HUDEP-2 (cell line): ENCODE data around the gene TPX2.
A peak's percentile ranks its signal among the peaks of the same experiment; 100 is the strongest.

ENCODE experiments used
- DNase-seq, 76 experiments: peaks; one replicate each; lab custom pipeline; 2025; ENCODE audit not compliant: unreplicated experiment in 76 of 76; lab: John Stamatoyannopoulos, UW

TPX2 gene, protein sequence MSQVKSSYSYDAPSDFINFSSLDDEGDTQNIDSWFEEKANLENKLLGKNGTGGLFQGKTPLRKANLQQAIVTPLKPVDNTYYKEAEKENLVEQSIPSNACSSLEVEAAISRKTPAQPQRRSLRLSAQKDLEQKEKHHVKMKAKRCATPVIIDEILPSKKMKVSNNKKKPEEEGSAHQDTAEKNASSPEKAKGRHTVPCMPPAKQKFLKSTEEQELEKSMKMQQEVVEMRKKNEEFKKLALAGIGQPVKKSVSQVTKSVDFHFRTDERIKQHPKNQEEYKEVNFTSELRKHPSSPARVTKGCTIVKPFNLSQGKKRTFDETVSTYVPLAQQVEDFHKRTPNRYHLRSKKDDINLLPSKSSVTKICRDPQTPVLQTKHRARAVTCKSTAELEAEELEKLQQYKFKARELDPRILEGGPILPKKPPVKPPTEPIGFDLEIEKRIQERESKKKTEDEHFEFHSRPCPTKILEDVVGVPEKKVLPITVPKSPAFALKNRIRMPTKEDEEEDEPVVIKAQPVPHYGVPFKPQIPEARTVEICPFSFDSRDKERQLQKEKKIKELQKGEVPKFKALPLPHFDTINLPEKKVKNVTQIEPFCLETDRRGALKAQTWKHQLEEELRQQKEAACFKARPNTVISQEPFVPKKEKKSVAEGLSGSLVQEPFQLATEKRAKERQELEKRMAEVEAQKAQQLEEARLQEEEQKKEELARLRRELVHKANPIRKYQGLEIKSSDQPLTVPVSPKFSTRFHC

DNA sequence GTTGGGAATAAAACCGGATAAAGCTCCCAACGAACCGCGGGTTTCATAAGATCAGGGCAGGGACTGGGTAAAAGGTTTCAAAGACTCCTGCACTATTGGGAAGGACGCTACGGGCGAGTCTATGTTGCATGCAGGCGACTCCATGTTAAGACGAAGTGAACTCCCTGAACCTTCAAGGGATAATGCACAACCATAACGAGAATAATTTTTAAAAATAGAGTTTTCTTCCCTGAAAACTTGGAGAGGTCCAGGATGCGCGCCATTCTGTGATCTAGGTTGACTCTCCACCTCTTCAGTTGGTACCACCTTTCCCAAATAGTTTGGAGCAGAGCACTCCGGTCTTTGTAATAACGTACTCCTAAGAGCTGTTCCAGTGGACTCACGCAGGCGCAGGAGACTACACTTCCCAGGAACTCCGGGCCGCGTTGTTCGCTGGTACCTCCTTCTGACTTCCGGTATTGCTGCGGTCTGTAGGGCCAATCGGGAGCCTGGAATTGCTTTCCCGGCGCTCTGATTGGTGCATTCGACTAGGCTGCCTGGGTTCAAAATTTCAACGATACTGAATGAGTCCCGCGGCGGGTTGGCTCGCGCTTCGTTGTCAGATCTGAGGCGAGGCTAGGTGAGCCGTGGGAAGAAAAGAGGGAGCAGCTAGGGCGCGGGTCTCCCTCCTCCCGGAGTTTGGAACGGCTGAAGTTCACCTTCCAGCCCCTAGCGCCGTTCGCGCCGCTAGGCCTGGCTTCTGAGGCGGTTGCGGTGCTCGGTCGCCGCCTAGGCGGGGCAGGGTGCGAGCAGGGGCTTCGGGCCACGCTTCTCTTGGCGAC is at the start of gene TPX2:
TSS of gene TPX2 (plus strand) at position 562 of the 821 bp plus-strand sequence. CDS start 18,187 bp downstream, outside the sequence.
- peak in 74 of 76 experiments; percentile 31 to 98 (median 90) for DNase-seq

DNA sequence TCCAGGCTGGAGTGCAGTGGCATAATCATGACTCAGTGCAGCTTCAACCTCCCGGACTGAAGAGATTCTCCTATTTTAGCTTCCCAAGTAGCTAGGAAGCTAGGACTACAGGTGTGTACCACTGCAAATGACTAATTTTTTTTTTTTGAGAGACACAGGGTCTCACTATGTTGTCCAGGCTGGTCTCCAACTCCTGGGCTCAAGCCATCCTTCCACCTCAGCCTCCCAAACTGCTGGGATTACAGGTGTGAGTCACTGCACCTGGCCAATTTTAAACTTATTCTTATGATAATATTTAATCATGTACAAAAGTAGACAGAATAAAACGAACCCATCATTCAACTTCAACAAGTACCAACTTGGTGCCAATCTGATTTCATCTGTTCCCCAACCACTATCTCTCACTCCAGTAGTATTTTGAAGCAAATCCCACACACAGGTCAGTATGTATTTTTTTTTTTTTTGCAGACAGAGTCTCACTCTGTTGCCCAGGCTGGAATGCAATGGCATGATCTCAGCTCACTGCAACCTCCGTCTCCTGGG is 48.9 kb upstream of the TPX2 start:
- peak in 3 of 76 experiments; percentile 14 to 36 (median 27) for DNase-seq

GRCh38 chr20:31691646-31692275 is 47.3 kb upstream of the TPX2 start:
- DNase-seq, result no peak

- no peak for DNase-seq
These were observed 45.7 kb upstream of the TPX2 start for GRCh38 chr20:31693402-31693801.

DNA sequence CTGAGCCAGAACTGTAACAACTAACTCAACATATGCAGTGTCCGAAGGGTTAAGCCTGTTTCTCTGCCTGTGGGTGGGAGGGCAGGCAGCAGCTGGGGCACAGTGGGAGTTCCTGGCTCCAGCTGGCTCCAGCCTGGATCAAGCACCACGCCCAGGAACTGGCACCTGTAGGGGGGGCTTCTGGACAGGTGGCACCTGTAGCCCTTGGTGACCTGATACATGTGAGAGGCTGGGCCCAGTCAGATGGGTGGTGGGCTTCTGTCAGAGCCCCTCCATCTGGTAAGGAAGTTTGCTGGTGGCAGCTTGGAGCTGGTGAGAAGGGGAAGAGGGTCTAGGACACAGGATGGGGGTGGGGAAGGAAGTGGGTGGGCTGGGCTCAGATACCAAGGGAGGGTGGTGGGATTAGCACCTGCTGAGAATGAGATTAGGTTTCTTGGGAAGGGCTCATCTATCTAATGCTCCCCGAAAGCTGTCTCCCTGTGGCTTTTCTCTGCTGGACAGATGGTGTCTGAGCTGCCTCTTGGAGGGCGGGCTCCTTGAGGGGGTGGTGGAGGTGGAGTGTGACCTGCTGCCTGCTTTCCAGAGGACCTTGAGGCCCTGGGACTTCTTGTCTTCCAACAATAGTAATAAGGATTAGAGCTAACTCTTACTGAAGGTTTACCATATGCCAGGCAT is 45.0 kb upstream of the TPX2 start:
- DNase-seq, result no peak

- DNase-seq, result no peak
These were observed 44.1 kb upstream of the TPX2 start for GRCh38 chr20:31694842-31695593.

DNA sequence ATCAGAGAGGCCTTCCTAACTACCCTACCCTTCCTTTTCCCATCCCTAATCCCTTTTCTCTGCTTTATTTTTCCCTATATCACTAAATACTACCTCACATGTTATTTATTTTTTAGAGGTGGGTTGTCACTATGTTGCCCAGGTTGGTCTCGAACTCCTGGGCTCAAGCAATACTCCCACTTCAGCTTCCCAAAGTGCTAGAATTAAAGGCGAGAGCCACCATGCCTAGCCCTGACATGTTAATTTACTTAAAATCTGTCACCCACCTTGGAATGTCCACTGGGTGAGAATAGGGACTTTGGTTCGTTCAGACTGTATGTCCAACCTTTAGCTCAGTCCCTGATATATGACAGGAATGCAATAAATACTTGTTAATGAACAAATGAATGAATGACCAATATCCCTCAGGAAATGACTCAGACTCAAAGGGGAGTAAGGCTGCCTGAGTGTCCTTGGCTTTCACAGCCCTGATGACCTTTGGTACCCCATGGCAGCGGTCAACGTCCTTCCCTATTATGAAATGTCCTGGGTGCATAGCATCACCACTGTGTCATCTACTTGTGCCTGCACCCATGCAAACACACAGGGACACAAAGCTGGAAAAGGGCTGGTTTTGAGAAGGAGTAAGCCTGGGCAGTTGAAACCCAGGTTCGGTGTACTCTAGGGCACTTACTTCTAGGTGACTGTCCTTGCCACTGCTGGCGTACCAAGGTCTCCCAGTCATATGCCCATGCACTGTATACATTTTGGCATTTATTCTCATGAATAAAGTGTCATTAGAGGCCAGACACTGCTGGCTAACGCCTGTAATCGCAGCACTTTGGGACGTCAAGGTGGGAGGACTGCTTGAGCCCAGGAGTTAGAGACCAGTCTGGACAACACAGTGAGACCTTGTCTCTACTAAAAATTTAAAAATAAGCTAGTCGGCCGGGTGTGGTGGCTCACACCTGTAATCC is 43.0 kb upstream of the TPX2 start:
- no peak for DNase-seq

- no peak for DNase-seq
These were observed 40.8 kb upstream of the TPX2 start for GRCh38 chr20:31698243-31698802.

- peak in 1 of 76 experiments; percentile 15 for DNase-seq
These were observed 40.0 kb upstream of the TPX2 start for GRCh38 chr20:31698803-31699718.

- DNase-seq, result no peak
These were observed 39.0 kb upstream of the TPX2 start for GRCh38 chr20:31699801-31700728.

DNA sequence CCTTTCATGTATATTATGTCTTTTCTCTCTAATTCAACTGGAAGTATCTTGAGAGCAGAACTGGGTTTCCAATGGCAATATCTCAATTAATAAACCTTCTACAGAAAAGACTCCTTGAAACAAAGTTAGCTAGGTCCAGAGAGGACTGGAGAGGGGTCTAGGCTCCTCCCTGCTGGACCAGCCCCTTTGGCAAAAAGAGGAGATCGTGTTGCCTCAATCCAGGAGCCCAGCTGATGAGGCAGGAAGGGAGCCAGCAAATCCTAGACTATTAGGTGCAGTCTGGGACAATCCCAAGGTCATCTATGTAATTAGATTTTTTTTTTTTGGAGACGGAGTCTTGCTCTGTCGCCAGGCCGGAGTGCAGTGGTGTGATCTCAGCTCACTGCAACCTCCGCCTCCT is 38.3 kb upstream of the TPX2 start:
- DNase-seq, result no peak

DNA sequence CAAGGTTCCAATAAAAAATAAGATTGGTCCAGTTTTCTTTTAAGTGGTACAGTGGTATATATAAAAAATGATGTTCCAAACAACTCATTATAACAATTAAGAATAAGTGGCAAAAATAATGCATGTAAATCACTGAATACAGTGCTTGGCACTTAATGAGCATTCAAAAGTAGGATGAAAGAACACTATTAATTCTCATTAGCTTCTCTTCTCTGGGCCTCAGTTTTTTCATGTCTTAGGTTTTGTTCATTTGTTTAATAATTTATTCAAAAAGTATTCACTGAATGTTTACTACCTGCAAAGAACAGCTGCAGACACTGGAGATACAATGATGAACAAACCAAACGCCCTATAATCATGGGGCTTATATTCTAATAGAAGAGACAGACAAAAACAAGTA is 37.5 kb upstream of the TPX2 start:
- DNase-seq, result no peak

GRCh38 chr20:31704225-31705119 is 34.6 kb upstream of the TPX2 start:
- DNase-seq, result no peak

GRCh38 chr20:31705191-31705590 is 33.9 kb upstream of the TPX2 start:
- DNase-seq, result no peak
